Activated CD8-positive, alpha-beta memory T cell treated with anti-CD3 and anti-CD28 coated beads for 48 hours (primary cell): ENCODE results near the gene GCH1.

Experiments
- DNase-seq, 3 experiments: peaks; one replicate each; pipeline ENCODE4 v3.0.0-alpha.2; 2020; ENCODE audit warnings: low read depth in 2 of 3, low spot score in 2 of 3

The GCH1 gene

DNA sequence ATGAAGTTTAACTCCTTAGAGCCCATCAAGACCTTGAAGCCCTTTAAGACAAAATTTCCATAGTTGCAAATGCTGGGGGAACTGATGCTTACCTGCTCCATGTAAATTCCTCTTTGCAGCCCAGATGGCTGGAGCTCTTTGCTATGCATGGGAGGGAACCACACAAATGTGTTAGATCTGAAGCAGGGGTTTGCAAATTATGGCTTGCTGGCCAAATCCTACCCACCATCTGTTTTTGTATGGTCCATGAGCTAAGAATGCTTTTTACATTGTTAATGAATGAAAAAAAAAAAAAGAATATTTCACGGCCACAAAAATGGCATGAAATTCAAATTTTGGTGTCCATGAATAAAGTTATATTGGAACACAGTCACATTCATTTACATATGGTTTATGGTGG is 74.6 kb downstream of the GCH1 start:
- DNase-seq, result no peak

DNA sequence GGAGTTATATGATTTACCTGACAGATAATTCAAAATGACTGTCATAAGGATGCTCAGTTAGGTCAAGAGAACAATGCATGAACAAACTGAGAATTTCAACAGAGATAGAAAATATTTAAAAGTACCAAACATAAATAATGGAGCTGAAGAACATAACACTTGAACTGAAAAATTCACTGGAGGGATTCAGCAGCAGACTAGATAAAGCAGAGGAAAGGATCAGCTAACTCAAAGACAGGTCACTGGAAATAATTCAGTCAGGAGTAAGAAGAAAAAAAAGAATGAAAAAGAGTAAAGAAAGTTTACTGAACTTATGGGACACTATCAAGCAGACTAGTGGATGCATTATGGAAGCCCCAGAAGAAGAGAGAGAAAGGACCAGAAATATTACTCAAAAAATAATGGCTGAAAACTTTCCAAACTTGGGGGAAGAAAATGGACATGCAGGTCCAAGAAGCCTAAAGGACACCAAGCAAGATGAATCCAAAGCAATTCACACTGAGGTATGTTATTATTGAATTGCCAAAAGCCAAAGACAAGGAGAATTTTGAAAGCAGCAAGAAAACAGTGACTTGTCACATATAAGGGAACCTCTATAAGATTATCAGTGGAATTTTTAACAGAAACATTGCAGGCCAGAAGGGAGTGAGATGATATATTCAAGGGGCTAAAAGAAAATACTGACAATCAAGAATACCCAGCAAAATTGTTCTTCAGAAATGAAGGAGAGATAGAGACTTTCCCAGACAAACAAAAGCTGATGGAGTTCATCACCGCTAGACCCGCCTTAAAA is 78.7 kb downstream of the GCH1 start:
- DNase-seq, result no peak

DNA sequence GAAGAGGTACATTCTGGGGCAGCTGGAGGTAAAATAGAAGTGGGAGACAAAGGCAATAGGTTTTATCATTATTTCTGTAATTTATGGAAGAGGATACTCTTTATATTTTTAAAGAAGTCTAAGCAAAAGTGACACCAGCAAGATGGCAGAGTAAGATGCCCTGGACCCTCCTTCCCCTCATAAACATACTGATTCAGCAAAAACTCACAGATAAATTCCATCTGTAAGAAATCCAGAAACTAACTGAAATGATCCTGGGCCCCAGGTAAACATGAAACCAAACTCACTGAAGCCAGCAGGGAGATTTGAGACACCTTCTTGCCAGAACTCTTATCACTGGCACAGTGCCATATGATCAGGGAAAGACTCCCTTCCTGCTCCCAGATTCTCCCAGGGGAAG is 79.9 kb downstream of the GCH1 start:
- DNase-seq, result no peak

DNA sequence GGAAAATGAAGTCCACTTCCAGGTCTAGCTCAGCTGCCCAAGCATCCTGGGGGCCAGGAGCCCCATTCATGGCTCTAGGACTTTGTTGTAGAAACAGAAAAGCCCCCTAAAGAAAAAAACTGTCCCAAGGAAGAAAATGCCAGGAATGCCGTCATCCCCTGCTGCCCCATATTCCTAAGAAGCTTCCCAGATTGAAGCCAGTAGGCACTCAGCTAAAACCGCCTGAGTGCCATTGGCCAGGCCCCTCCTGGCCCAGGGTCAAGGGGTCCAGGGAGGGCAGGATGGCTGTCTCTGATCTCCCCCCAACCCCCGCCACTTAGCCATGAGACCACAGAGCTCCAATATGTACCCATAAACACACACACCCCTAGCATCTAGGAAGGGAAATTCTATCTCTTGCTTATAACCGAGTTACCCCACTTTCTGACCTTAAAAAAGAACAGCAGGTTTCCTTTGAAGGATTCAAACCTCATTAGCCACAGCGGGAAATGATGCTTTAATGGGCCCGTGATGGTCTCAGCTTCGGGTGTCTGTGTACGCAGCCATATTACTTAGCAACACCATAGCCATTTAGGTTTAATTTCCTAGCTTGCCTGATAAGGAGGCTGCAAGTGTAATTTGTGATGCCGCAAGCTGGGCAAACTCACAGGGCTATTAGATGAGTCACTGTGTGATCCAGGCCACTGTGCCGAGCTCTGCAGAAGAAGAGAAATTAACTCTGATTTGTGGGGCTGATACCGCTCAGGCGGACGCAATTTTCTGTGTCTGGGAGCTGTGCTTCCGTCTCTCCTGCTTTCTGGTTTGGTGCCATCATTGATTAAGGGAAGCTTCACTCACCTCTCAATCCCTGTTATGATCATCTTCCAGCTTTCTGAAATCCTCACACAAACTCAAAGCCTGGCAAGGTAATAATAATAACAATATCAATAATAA is 84.2 kb downstream of the GCH1 start:
- no peak for DNase-seq

DNA sequence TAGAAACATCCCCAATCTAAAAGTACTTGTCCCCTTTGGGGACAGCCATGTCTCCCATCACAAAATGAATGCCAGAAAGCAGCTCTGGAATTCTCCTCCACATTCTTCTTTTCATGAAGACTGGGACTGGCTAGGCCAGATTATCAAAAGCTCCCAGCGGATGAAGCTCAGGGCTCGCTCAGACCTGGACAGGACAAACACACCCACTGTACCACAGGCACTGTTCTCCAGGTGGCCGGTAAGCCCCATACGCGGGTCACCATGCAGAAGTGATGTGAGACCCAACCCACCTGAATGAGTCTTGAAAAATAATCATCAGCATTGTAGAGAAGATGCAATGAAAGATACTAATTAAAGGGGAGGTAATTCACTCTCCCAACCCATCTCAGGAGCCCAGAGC is 85.1 kb downstream of the GCH1 start:
- no peak for DNase-seq

DNA sequence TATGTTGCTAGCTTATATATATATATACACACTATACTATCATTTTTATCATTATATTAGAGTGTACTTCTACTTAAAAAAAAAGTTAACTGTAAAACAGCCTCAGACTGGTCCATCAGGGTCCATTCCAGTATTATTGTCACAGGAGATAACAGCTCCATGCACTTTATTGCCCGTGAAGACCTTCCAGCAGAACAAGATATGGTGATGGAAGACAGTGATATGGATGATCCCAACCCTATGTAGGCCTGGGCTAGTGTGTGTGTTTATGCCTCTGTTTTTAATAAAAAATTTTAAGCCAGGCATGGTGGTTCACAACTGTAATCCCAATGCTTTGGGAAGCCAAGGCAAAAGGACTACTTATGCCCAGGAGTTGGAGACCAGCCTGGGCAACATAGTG is 86.2 kb downstream of the GCH1 start:
- no peak for DNase-seq

DNA sequence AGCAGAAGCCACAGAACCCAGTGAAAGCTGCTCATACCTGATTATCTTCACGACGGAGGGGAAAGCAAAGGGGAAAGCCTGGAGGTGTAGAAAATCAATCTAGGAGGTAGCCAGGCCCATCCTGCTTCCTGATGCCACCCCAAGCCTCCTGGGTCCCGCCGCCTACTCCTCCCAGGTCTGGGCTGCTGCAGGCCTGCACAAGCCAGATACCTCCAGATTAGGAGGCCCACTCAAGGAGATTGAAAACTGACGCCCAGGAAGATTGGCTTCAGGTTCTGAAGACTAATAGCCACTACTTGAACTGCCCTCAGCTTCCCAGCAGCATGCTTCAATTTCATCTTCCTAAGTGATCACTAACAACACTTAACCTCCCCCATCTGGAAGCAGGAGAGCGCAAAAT is 87.1 kb downstream of the GCH1 start:
- DNase-seq, result no peak

DNA sequence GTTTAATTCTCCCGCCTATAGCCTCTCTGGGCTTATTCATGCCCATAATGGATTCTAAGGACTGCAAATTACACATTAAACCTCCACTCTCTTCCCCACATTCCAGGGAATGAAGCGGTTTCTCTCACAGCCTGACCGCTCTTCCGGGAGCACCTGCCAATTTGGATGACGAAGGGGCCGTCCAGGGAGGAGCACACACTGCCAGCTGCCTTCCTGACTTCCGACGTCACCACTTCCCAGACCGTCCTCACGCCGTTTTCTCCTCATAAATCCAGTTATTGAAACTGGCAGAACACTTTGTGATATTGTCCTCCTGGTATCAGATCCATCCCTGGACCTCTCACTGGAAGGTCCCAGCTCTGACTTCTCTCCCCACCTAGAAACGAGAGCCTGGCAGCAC is 87.6 kb downstream of the GCH1 start:
- DNase-seq, result no peak

DNA sequence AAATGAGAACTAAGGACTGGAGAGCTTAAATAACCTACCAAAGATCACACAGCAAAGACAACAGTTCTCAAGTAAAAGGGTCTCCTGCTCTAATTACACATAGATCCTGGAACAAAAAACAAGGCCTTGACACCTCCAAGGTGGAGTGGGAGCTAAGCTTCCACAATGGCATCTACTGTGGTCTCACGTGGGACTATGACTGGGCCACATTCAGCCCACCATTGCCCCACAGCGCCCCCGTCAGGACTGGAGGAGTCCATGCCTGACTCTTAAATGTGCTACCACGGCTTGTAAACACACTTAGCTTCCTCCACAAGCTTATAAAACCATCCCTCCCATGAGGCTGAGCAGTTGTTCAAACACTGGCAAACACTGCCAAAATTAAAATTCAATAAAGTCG is 88.5 kb downstream of the GCH1 start:
- peak in 1 of 3 experiments; percentile 34 for DNase-seq

DNA sequence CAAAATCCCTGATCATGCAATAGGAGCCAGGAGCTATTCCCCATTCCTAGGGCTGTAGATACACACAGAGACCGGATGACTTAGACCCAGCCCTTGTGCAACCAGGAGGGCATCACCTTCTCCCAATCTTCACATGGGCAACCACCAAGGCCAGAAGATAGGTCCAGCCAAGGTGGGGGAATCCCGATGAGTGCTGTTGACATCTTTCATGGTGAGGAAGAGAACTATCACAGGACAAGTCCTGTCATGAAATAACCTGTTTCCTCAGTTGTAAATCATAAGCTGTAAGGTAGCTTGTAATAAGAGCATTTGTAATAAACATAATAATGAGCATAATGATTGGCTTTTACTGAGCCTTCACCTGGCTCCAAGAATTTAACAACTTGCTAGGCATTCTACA is 89.5 kb downstream of the GCH1 start:
- no peak for DNase-seq

DNA sequence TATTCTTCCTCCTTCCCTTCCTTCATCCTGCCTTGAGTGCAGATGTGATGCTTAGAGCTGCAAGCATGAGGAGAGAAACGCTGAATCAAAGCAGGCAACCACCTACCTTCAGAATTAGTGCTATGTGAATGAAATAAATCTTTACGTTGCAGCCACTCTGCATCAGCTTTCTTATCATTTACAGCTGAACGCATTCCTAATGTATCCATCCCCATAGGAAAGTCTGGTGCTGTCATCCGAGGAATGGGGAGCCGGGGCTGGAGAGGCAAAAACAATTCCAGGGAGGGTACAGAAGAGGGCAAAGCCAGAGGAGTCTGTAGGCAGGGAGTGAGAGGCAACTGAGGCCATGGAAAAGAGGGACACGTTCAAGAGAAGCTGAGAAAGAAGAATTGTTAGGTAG is 90.0 kb downstream of the GCH1 start:
- no peak for DNase-seq

DNA sequence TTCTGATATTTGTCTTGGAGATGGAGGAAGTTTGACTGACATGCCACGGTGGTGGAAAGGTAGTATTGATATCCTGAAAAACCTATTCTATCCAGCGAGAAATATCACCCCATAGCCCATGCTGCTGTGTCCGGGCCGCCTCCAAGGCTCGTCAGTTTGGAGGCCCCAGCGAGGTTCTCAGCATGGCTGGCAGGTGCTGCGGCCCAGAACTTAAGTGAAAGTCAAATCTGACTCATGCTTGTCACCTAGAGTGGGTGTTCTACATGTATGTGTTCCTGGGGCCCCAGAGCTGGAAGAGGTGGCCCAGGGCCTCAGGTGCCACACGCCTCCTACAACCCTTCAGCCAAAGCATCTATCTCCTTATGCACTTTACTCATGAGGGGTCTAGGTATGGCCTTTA is 92.9 kb downstream of the GCH1 start:
- DNase-seq, result no peak

DNA sequence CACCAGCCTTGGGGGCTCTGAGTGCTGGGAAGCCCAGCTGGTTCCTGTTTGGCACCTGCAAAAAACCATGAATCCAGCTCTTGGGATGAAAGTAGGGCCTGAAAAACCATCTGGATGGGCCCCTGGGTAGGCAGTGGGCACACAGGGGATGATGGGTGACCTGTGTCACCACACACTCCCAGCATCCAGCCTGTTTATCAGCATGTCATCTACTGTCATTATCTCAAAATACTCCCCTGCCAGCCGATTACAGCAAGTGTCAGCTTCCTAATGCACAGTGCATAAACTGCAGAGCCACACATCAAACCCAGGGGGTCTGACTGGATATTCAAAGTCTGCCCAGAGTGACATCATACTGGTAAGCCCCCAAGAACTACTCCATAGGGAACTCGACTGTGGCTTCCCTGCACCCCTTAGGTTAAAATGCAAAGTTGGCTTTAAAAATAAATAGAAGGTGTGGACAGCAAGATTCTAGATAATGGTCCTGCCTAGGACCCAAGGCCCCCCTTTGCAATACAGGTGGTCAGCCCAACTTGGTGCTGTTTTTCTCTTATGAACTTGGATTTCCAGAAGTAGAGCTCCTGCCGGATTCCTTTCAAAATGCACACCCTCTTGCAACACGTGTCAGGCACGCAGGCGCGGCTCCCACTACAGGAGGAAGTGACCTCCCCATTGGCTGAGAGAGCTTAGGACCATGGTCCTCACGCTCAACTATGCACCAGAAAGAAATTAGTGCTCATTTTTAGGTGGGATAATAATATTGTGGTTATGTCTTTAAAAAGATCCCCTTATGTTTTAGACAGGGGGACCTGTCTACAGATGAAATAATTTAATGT is 94.1 kb downstream of the GCH1 start:
- DNase-seq, result no peak

DNA sequence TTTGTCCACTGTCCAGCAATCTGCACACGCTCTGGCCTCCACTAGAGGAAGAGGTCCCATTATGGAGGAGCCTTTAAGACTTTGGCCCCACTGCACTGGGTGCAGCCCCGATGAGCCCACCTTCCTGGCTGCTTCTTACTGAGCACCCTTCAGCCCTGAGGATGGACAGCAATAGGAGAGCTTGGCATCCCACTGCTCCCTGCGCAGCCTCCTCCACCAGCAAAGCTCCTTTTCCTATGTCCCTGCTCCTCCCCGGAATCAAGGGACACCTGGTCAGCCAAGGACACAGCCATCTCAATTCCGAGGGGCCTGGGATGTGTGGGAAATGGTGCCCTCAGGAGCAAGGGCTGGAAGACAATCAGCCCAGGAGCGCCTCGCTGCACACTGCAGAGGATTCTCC is 94.7 kb downstream of the GCH1 start:
- DNase-seq, result no peak

DNA sequence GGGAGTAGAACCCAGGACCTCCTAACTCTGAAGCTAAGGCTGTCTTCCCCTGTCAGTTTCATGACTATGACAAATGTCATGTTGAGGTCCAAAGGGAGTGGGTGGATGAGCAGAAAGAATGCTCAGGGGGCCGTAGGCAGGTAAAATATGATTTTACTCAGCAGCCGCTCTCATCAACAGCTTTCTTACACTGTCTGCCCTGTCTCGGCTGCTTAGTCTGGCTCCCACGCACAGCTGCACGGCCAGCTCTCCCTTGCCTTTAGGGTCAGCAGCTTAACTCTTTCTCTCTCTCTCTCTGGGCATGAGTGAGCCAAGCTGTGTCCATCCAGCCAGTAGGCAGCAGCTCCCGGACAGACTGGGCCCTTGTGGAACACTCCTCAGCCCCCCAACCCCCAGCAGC is 95.2 kb downstream of the GCH1 start:
- no peak for DNase-seq

DNA sequence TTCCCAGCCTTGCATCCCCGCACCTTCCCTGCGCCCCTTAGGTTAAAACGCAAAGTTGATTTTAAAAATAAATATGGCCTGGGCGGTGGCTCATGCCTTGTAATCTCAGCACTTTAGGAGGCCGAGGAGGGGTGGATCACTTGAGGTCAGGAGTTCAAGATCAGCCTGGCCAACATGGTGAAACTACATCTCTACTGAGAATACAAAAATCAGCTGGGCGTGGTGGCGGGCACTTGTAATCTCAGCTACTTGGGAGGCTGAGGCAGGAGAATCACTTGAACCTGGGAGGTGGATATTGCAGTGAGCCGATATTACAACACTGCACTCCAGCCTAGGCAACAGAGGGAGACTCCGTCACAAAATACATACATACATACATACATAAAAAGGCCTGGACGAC is 96.0 kb downstream of the GCH1 start:
- DNase-seq, result no peak

DNA sequence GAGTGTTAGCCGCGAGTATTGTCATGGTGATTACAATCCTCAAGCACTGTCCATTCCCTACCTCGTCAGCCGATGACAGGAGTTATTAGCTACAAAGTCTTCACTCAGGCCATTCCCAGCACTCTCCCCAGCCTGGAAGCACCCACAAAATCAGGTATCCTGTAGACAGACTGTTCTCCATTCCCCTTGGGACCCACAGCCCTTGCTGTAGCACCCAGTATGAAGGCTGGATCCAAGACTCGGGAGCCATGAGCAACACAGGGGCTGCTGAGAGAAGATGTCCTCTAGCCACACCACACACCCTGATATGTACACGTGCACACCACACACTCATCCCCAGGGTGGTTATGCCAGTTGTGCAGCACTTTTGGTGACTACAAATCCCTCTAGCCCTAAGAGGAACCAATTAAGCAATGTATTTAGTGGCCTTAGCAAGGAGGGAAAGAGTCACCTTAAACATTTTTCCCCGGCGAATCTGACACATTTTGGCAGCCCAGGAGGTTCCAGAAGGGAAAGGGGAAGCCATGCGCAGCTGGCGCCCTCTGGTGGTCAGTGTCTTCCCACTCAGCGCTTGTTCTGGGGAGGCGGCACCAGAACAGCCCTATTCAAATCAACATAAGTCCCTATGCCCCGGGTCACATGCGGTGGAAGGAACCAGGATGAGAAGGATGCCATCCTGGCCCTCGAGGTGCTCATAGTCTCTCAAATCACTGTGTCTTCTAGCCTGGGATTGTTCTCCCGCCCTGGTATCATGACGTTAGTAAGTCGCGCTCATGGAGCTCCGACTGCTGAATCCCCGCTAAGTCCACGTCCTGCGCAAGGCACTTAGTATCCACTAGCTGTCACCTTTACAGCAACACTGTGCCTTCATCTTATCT is 96.9 kb downstream of the GCH1 start:
- DNase-seq, result peak; percentile 48 to 75 (median 68)

DNA sequence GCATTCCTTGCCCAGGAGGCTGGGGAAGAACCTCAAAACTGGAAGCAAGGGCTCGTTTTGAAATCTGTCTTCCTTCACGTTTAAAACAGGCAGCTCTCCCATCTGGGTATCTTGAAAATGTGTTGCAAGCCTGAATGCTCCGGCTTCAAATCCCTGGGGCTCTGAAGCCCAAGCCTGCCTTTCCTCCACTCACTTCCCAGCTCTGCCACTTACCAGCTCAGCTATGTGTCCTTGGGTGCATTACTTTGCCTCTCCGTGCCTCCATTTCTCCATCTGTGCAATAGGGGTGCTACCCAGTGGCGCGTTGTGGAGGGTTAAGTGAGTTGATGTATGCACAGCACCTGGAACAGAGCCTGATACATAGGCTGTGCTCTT is 97.6 kb downstream of the GCH1 start:
- DNase-seq, result no peak

DNA sequence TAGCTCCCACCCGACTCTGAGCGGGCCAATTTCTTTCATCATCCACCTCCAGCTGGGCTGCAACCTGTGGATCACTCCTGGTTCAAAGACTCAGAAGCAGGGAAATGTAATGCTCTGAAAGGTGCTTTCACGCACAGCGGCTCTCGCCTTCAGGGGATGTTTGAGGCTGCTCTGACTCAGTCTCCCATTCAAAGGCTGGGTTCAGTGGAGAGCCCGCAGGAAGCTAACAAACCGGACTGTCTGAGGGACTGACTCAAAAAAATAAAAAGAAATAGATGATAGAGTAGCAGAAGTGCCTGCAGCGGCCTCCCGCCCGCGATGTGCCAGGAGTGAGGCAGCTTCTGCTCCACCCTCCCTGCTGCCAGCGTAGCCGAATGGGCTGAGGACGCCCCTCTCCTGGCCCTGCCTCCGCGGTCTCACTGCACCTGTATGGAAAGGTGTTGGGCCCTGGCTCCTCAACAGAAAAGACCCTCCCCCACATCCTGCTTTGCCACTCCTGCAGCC is 98.0 kb downstream of the GCH1 start:
- no peak for DNase-seq

DNA sequence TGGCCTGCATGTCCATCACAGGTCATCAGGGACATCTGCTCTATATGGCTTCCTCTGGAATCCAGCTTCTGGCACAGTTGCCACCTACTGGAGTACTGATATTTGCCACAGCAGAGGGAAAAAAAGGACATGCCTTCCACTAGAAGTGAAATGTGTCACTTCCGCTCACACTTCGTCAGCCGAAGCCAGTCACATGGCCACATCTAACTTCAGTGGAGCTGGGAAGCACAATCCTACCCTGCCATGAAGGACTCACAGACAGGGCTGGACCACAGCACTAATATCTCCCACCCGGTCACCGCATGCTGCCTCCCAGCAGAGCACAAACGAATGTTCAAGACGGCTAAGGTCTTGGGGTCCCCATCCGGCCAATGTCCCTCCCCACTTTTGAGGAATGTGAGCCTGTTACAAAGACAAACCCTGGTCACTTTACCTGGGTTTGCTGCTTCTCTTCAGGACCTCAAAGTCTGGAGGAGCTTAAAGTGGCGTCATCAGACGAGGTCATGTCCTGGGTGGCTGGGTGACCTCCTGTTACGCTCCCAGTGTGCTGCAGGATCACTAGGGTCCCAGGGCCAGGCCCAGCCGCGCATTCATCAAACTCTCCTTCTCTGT is 98.6 kb downstream of the GCH1 start:
- no peak for DNase-seq
